Fibroblast of lung (primary cell): Measurements from ENCODE around the gene STARD5. TPM values are rescaled to one million over a fixed set of nuclear protein-coding genes. Genes with fewer than 3 reads are reported as not detected.
A peak's percentile ranks its signal among the peaks of the same experiment; 100 is the strongest.

ENCODE experiments used
- DNase-seq, 2 donors: peaks; one replicate each; pipeline versions ENCODE4 v3.0.0 to v3.0.0-alpha.2; 2010; ENCODE audit warnings: low read depth in 2 of 2
- H2AFZ ChIP-seq: 2 replicates; pipeline ENCODE4 v1.5.1; 2012; ENCODE audit warnings: low read length, control low read depth, inconsistent platforms
- H3K27ac ChIP-seq: 2 replicates; pipeline ENCODE4 v1.5.1; 2011; ENCODE audit warnings: low read length, control low read depth; ENCODE audit not compliant: insufficient read depth
- H3K27me3 ChIP-seq: 2 replicates; pipeline ENCODE4 v1.5.1; 2011; ENCODE audit warnings: mild to moderate bottlenecking, low read length; ENCODE audit not compliant: control insufficient read depth, insufficient read depth
- H3K36me3 ChIP-seq: 2 replicates; pipeline ENCODE4 v1.5.1; 2011; ENCODE audit warnings: low read length; ENCODE audit not compliant: control insufficient read depth, insufficient read depth
- H3K4me1 ChIP-seq: 2 replicates; pipeline ENCODE4 v1.5.1; 2011; ENCODE audit warnings: low read length; ENCODE audit not compliant: control insufficient read depth, insufficient read depth; ENCODE audit errors: extremely low read depth
- H3K4me2 ChIP-seq: 2 replicates; pipeline ENCODE4 v1.5.1; 2011; ENCODE audit warnings: low read length, control low read depth; ENCODE audit not compliant: insufficient read depth; ENCODE audit errors: extremely low read depth
- H3K4me3 ChIP-seq, 4 experiments: fragments of 200-600 bp in 1 of 4; sonication (generic) in 1 of 4; replicated peaks in 1 of 4; 2 replicates each; pipeline ENCODE4 v1.5.1; 2011 to 2016; ENCODE audit warnings: low read length in 4 of 4, low read depth in 3 of 4, mild to moderate bottlenecking in 3 of 4, control low read depth in 2 of 4, inconsistent platforms in 1 of 4, mixed read lengths in 1 of 4; ENCODE audit not compliant: insufficient read depth in 1 of 4; ENCODE audit errors: control extremely low read depth in 1 of 4
- H3K79me2 ChIP-seq: 2 replicates; pipeline ENCODE4 v1.5.1; 2012; ENCODE audit warnings: mild to moderate bottlenecking, low read length, inconsistent platforms; ENCODE audit not compliant: control insufficient read depth, insufficient read depth
- H3K9ac ChIP-seq: 2 replicates; pipeline ENCODE4 v1.5.1; 2011; ENCODE audit warnings: mild to moderate bottlenecking, low read length, control low read depth; ENCODE audit not compliant: insufficient read depth
- H3K9me3 ChIP-seq: 2 replicates; pipeline ENCODE4 v1.5.1; 2012; ENCODE audit warnings: low read depth, low read length; ENCODE audit not compliant: control insufficient read depth, insufficient read depth
- H4K20me1 ChIP-seq: 2 replicates; pipeline ENCODE4 v1.5.1; 2011; ENCODE audit warnings: low read length; ENCODE audit not compliant: control insufficient read depth, insufficient read depth; ENCODE audit errors: extremely low read depth
- CTCF ChIP-seq, 2 donors: IDR thresholded peaks in 1 of 2; conservative IDR thresholded peaks in 1 of 2; 1 replicate in 1 of 2; 2 replicates in 1 of 2; pipeline ENCODE4 v1.5.1; 2011 to 2012; ENCODE audit warnings: low read length in 2 of 2, control low read depth in 1 of 2, inconsistent platforms in 1 of 2, low read depth in 1 of 2, mild to moderate bottlenecking in 1 of 2
- EZH2 ChIP-seq: IDR thresholded peaks from 2 replicates; pipeline ENCODE4 v1.5.1; 2012; ENCODE audit warnings: low read length, control low read depth, mild to moderate bottlenecking; ENCODE audit errors: missing control alignments
- polyA plus RNA-seq, 2 donors: library from polyadenylated mRNA; depleted of rRNA in 1 of 2; stranded (reverse) in 1 of 2; unstranded in 1 of 2; fragments of >200 nt; gene quantifications; 2 replicates each; pipeline ENCODE4 v1.2.1, GENCODE V29; 2011 to 2012; ENCODE audit warnings: missing spikeins in 1 of 2
- total RNA-seq: library from RNA; depleted of rRNA; stranded (reverse); fragments of >200 nt; gene quantifications from 2 replicates; pipeline ENCODE4 v1.2.1, GENCODE V29; 2014

The STARD5 gene
- total and polyA plus RNA-seq, 2 donors (not counting 1 experiment from before 2014, with no cell fraction given): 14.9 to 20.1 TPM

- no peak overlapping the region for H3K9ac ChIP-seq
- no peak overlapping the region for H3K27ac ChIP-seq
- TF ChIP-seq EZH2 (no peak), CTCF (conservative IDR thresholded peaks at IDR 0.05 in 1 of 2, IDR thresholded peaks at IDR 0.05 in 1 of 2; ENCODE audit: low read depth in 1 of 2, low read length in 2 of 2) (peak in 1 of 2 donors; percentile 3)
- no peaks in the 10 kb centered on the region for H4K20me1 ChIP-seq
- no peak overlapping the region for H2AFZ ChIP-seq
- no peak overlapping the region for H3K4me3 ChIP-seq
- no peaks in the 10 kb centered on the region for H3K36me3 ChIP-seq
- no peak overlapping the region for H3K4me2 ChIP-seq
- no peaks in the 10 kb centered on the region for H3K4me1 ChIP-seq
- H3K27me3 ChIP-seq: no peaks in the 10 kb centered on the region
- no peak for DNase-seq
- H3K79me2 ChIP-seq: no peaks in the 10 kb centered on the region
- no peaks in the 10 kb centered on the region for H3K9me3 ChIP-seq
These were observed 33.3 kb upstream of the STARD5 start for GRCh38 chr15:81357180-81357686.

- Histone ChIP-seq H3K9me3 (no peaks in the 10 kb centered on the region), H3K79me2 (no peaks in the 10 kb centered on the region), H3K27me3 (no peaks in the 10 kb centered on the region), H4K20me1 (no peaks in the 10 kb centered on the region), H3K4me1 (no peaks in the 10 kb centered on the region), H3K9ac (no peak overlapping the region), H3K36me3 (no peaks in the 10 kb centered on the region), H3K4me2 (no peak overlapping the region), H2AFZ (no peak overlapping the region), H3K27ac (no peak overlapping the region), H3K4me3 (no peak overlapping the region)
- no peak for DNase-seq
- TF ChIP-seq EZH2 (no peak), CTCF (conservative IDR thresholded peaks at IDR 0.05 in 1 of 2, IDR thresholded peaks at IDR 0.05 in 1 of 2; ENCODE audit: low read depth in 1 of 2, low read length in 2 of 2) (no peak)
These were observed 32.3 kb upstream of the STARD5 start for GRCh38 chr15:81356252-81356651.

GRCh38 chr15:81351651-81352050 is 27.7 kb upstream of the STARD5 start:
- no peaks in the 10 kb centered on the region for H3K4me1 ChIP-seq
- TF ChIP-seq CTCF (conservative IDR thresholded peaks at IDR 0.05 in 1 of 2, IDR thresholded peaks at IDR 0.05 in 1 of 2; ENCODE audit: low read depth in 1 of 2, low read length in 2 of 2) (no peak), EZH2 (no peak)
- no peak overlapping the region for H3K4me2 ChIP-seq
- no peaks in the 10 kb centered on the region for H3K27me3 ChIP-seq
- H3K79me2 ChIP-seq: no peaks in the 10 kb centered on the region
- H3K9ac ChIP-seq: no peak overlapping the region
- H4K20me1 ChIP-seq: no peaks in the 10 kb centered on the region
- H3K27ac ChIP-seq: no peak overlapping the region
- no peak overlapping the region for H3K4me3 ChIP-seq
- no peak overlapping the region for H2AFZ ChIP-seq
- H3K9me3 ChIP-seq: no peaks in the 10 kb centered on the region
- no peaks in the 10 kb centered on the region for H3K36me3 ChIP-seq
- no peak for DNase-seq
